Measurements from ENCODE around the gene TNPO2.

DNA sequence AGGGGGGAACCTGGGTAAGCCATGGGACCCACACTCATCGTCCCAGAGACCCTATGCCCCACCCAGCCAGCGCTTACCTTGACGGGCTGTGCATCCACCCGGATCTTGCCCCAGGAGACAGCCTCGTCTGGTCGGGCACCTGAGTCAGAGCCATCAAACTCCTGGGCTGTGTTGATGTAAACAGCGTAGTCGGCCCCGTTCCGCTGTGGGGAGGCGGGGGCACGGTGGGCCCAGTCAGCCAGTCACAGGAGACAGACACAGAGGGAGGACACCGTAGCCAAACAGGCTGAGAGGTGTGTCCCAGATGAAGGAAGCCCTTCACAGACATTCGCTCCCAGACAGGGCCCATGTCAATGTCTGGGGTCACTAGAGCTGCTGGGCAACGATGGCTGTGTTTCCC is 47.8 kb downstream of the TNPO2 start:
- no peak for TF ChIP-seq POLR2AphosphoS5 (IDR thresholded peaks at IDR 0.05; ENCODE audit: low read depth)
- TF ChIP-seq, protein P1, sequence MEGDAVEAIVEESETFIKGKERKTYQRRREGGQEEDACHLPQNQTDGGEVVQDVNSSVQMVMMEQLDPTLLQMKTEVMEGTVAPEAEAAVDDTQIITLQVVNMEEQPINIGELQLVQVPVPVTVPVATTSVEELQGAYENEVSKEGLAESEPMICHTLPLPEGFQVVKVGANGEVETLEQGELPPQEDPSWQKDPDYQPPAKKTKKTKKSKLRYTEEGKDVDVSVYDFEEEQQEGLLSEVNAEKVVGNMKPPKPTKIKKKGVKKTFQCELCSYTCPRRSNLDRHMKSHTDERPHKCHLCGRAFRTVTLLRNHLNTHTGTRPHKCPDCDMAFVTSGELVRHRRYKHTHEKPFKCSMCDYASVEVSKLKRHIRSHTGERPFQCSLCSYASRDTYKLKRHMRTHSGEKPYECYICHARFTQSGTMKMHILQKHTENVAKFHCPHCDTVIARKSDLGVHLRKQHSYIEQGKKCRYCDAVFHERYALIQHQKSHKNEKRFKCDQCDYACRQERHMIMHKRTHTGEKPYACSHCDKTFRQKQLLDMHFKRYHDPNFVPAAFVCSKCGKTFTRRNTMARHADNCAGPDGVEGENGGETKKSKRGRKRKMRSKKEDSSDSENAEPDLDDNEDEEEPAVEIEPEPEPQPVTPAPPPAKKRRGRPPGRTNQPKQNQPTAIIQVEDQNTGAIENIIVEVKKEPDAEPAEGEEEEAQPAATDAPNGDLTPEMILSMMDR (IDR thresholded peaks at IDR 0.05; ENCODE audit: insufficient read depth, low read length), result no peak
- no peak for TF ChIP-seq GABPA (IDR thresholded peaks at IDR 0.05; ENCODE audit: low read depth)
